Measurements from ENCODE around the gene STK11IP.

DNA sequence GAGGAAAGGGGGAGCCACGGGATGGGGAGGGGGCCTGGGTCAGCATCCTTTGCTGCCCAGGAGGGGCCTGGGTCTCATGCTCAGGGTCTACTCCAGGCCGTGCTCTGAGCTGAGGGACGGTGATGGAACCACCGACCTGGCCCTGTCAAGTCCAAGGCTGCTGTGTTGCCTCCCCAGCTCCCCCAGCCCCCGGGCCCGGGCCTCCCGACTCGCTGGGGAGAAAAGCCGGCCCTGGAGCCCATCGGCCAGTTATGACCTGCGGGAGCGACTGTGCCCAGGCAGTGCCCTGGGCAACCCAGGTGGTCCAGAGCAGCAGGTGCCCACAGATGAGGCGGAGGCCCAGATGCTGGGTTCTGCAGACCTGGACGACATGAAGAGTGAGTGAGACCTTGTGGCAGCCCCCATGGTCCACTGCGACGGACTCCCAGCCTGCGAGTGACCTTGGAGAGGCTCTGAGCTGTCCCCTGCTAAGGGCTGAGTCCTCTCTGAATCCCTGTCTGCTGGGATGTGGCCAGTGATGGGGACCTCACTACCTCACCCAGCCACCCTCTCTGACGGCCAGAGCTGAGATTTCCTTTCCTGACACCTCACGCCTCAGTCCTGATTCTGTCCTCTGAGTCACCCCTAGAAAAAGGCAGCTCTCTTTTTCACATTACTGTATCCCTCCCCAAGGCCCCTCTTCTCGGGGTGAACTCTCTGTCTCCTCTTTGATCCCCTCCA, 32.5 kb downstream of the STK11IP start:
- TF ChIP-seq CTCF (CRISPR knock-in tag; IDR thresholded peaks at IDR 0.05) (no peak), RAD21 (CRISPR knock-in tag; IDR thresholded peaks at IDR 0.05) (no peak), POLR2AphosphoS5 (IDR thresholded peaks at IDR 0.05; ENCODE audit: low read depth, low read length) (no peak), ZNF790 (CRISPR knock-in tag; IDR thresholded peaks at IDR 0.05; ENCODE audit: borderline replicate concordance) (no peak), TEAD3 (CRISPR knock-in tag; optimal IDR thresholded peaks at IDR 0.05; ENCODE audit: borderline replicate concordance) (no peak), XRCC5 (optimal IDR thresholded peaks at IDR 0.05; ENCODE audit: low read length) (peak; percentile 8)

Data from HepG2 (cell line).